Breast epithelium (tissue), 4 donors: ENCODE results near the gene DNAJC19. TPM values are rescaled to one million over a fixed set of nuclear protein-coding genes. Genes with fewer than 3 reads are reported as not detected.

Source experiments
- DNase-seq, 2 donors: peaks; one replicate each; pipeline ENCODE4 v3.0.0-alpha.2; 2019; ENCODE audit warnings: low spot score in 2 of 2
- H3K27ac ChIP-seq, 2 donors: fragments of 200-600 bp; sonication (generic) in 1 of 2; one replicate each; pipeline ENCODE4 v1.5.1; 2016 to 2019; ENCODE audit warnings: mild to moderate bottlenecking in 1 of 2
- H3K27me3 ChIP-seq, 2 donors: fragments of 200-600 bp; sonication (generic) in 1 of 2; one replicate each; pipeline versions ENCODE4 v1.5.1 to v1.6.0; 2017 to 2019; ENCODE audit warnings: control low read depth in 1 of 2, mild to moderate bottlenecking in 1 of 2
- H3K36me3 ChIP-seq: fragments of 200-600 bp; one replicate; pipeline ENCODE4 v1.5.1; 2019
- H3K4me1 ChIP-seq, 2 donors: fragments of 200-600 bp; sonication (generic); one replicate each; pipeline ENCODE4 v1.5.1; 2016 to 2019; ENCODE audit warnings: control low read depth in 1 of 2
- H3K4me3 ChIP-seq, 3 donors: fragments of 200-600 bp; sonication (generic); 1 replicate in 2 of 3; 2 replicates in 1 of 3; pipeline ENCODE4 v1.5.1; 2016 to 2019; ENCODE audit warnings: mild to moderate bottlenecking in 3 of 3, moderate library complexity in 2 of 3
- H3K9me3 ChIP-seq, 2 donors: fragments of 200-600 bp; sonication (generic) in 1 of 2; one replicate each; pipeline ENCODE4 v1.5.1; 2016 to 2019; ENCODE audit warnings: control low read depth in 1 of 2
- CTCF ChIP-seq, 3 donors: fragments of 450-650 bp; IDR thresholded peaks; one replicate each; pipeline ENCODE4 v1.5.1; 2016 to 2017; ENCODE audit warnings: antibody characterized with exemption in 3 of 3, mild to moderate bottlenecking in 3 of 3, moderate library complexity in 3 of 3
- POLR2A ChIP-seq: fragments of 450-650 bp; IDR thresholded peaks from one replicate; pipeline ENCODE4 v1.6.1; 2016; ENCODE audit warnings: antibody characterized with exemption, mild to moderate bottlenecking, moderate library complexity
- POLR2AphosphoS5 ChIP-seq, 3 donors: sonication (generic); formaldehyde crosslinking; IDR thresholded peaks; one replicate each; pipeline ENCODE4 v1.6.1; 2017; ENCODE audit warnings: antibody characterized with exemption in 3 of 3
- intact Hi-C: fragments of 100-400 bp; cut with DNase I; formaldehyde crosslinking; loops from one replicate; pipeline ENCODE4 v1.15.1; 2023; ENCODE audit warnings: low total_unique reads
- total RNA-seq, 3 donors: library from RNA; depleted of rRNA; stranded (reverse); fragments of >200 nt; gene quantifications; one replicate each; pipeline ENCODE4 v1.1.0, GENCODE V29; 2016

The DNAJC19 gene
- total RNA-seq, 3 donors from 2014 or later, result 39.8 to 55.4 (median 44.5) TPM

DNA sequence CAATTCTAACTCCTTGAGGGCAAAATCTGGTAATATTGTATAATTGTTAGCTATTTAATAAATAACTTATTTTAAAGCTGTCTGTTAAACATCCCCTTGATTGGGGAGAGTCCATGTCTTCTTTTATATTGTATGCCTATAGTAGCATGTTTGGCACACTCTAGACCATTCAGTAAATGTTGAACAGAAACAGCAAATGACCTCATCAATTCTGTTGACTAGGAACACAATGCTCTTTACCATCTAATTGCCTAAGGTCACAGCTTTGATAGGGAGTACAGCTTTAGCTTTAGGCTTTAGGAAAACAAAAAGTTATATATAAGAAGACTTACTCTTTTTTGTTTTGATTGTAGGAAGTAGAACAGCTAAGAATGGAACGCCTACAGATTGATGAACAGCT, 27.0 kb downstream of the DNAJC19 start:
- DNase-seq, result no peak

DNA sequence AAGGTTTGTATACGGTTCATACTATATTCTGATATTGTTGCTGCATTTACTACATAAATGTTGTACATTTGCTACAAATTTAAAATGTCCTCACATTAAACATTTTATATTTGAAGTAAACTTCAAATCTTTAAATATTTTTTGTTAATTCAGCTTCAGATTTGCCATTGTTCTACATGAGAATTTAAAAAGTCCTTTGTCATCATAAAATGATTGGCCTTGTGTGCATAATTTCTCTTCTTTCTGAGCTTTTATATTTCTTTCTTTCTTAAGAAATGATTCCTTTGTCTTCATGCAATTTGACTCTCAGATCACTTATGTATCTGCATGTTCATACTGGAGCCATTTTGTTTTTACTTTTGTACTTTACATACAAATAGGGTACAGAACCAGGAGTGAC, 28.0 kb downstream of the DNAJC19 start:
- H3K4me1 ChIP-seq, result no peaks in the 10 kb centered on the region
- H3K9me3 ChIP-seq, result no peaks in the 10 kb centered on the region

More for the DNA sequence above, 27.0 kb downstream of the DNAJC19 start:
- H3K36me3 ChIP-seq, result no peaks in the 10 kb centered on the region
- intact Hi-C loops, result no loop called here
- no peaks in the 10 kb centered on the region for H3K4me1 ChIP-seq
- H3K4me3 ChIP-seq, result no peak overlapping the region
- no peak for TF ChIP-seq POLR2AphosphoS5 (IDR thresholded peaks at IDR 0.05)
- no peak for TF ChIP-seq CTCF (IDR thresholded peaks at IDR 0.05)
- TF ChIP-seq POLR2A, result no peak
- H3K27me3 ChIP-seq, result no peaks in the 10 kb centered on the region
- no peaks in the 10 kb centered on the region for H3K9me3 ChIP-seq
- H3K27ac ChIP-seq, result no peak overlapping the region

GRCh38 chr3:180961087-180961486, 28.4 kb downstream of the DNAJC19 start:
- Histone ChIP-seq H3K27me3 (no peaks in the 10 kb centered on the region), H3K4me1 (no peaks in the 10 kb centered on the region), H3K27ac (no peak overlapping the region), H3K9me3 (no peaks in the 10 kb centered on the region), H3K36me3 (no peaks in the 10 kb centered on the region), H3K4me3 (no peak overlapping the region)
- DNase-seq, result no peak
- TF ChIP-seq POLR2A, result no peak
- TF ChIP-seq POLR2AphosphoS5 (IDR thresholded peaks at IDR 0.05), result no peak
- no peak for TF ChIP-seq CTCF (IDR thresholded peaks at IDR 0.05)
- intact Hi-C loops, result no loop called here

More for the DNA sequence above, 28.0 kb downstream of the DNAJC19 start:
- DNase-seq, result no peak
- no peak overlapping the region for H3K4me3 ChIP-seq
- no peaks in the 10 kb centered on the region for H3K36me3 ChIP-seq
- H3K27me3 ChIP-seq, result no peaks in the 10 kb centered on the region
- no peak overlapping the region for H3K27ac ChIP-seq
- intact Hi-C loops, result no loop called here
- no peak for TF ChIP-seq CTCF (IDR thresholded peaks at IDR 0.05)
- TF ChIP-seq POLR2AphosphoS5 (IDR thresholded peaks at IDR 0.05), result no peak
- TF ChIP-seq POLR2A, result no peak

GRCh38 chr3:180959691-180960090, 29.8 kb downstream of the DNAJC19 start:
- no peaks in the 10 kb centered on the region for H3K36me3 ChIP-seq
- intact Hi-C loops, result no loop called here

More at GRCh38 chr3:180959691-180960090, 29.8 kb downstream of the DNAJC19 start:
- H3K4me3 ChIP-seq, result no peak overlapping the region
- no peaks in the 10 kb centered on the region for H3K9me3 ChIP-seq
- TF ChIP-seq CTCF (IDR thresholded peaks at IDR 0.05) (no peak), POLR2AphosphoS5 (IDR thresholded peaks at IDR 0.05) (no peak), POLR2A (no peak)
- no peaks in the 10 kb centered on the region for H3K27me3 ChIP-seq
- no peak overlapping the region for H3K27ac ChIP-seq
- DNase-seq, result no peak
- no peaks in the 10 kb centered on the region for H3K4me1 ChIP-seq
